Caco-2 (cell line): ENCODE data around the gene MFAP3. TPM values are rescaled to one million over a fixed set of nuclear protein-coding genes. Genes with fewer than 3 reads are reported as not detected.

Source experiments
- BruUV-seq: library from RNA; stranded (reverse); fragments of 400-500 nt; replicated peaks from 2 replicates; lab custom pipeline; 2021; lab: Mats Ljungman, UMichigan
- CTCF ChIA-PET: fragments of 300-600 bp; sonication (Branson Sonifier 250); formaldehyde crosslinking; loops from one replicate; lab custom pipeline; 2022; ENCODE audit warnings: antibody characterized with exemption; lab: Charles Lee
- POLR2A ChIA-PET: fragments of 300-600 bp; sonication (Branson Sonifier 250); formaldehyde crosslinking; loops from one replicate; lab custom pipeline; 2022; ENCODE audit warnings: antibody characterized with exemption; lab: Charles Lee
- DNase-seq, 2 experiments: peaks; one replicate each; pipeline versions ENCODE4 v3.0.0 to v3.0.0-alpha.2; 2020 to 2022
- H3K27me3 ChIP-seq: replicated peaks from 2 replicates; pipeline ENCODE4 v1.6.0; 2011; ENCODE audit warnings: low read length; ENCODE audit not compliant: control insufficient read depth, insufficient read depth
- H3K36me3 ChIP-seq: 2 replicates; pipeline ENCODE4 v1.5.1; 2011; ENCODE audit warnings: low read length; ENCODE audit not compliant: control insufficient read depth, insufficient read depth
- H3K4me1 ChIP-seq: fragments of 250-450 bp; sonication (Bioruptor Pico); 2 replicates; pipeline ENCODE4 v1.5.1; 2020; ENCODE audit warnings: mild to moderate bottlenecking
- H3K4me3 ChIP-seq: 2 replicates; pipeline ENCODE4 v1.5.1; 2011; ENCODE audit warnings: low read depth, mild to moderate bottlenecking, control low read depth, low read length
- H3K9me3 ChIP-seq: fragments of 250-450 bp; sonication (Bioruptor Pico); 2 replicates; pipeline ENCODE4 v1.5.1; 2020; ENCODE audit warnings: mild to moderate bottlenecking, moderate library complexity
- H3K27ac Mint-ChIP-seq: one replicate; pipeline ENCODE4 v1.8.0; 2022; ENCODE audit warnings: mixed read lengths; ENCODE audit not compliant: unreplicated experiment
- H3K27me3 Mint-ChIP-seq: one replicate; pipeline ENCODE4 v1.8.0; 2022; ENCODE audit warnings: mixed read lengths; ENCODE audit not compliant: insufficient read depth, unreplicated experiment
- H3K36me3 Mint-ChIP-seq: one replicate; pipeline ENCODE4 v1.8.0; 2022; ENCODE audit warnings: mild to moderate bottlenecking, mixed read lengths; ENCODE audit not compliant: insufficient read depth, unreplicated experiment
- H3K4me1 Mint-ChIP-seq: one replicate; pipeline ENCODE4 v1.8.0; 2022; ENCODE audit warnings: low read depth, mixed read lengths; ENCODE audit not compliant: unreplicated experiment
- H3K4me3 Mint-ChIP-seq: one replicate; pipeline ENCODE4 v1.8.0; 2022; ENCODE audit warnings: mild to moderate bottlenecking, moderate library complexity, mixed read lengths; ENCODE audit not compliant: unreplicated experiment
- H3K9me3 Mint-ChIP-seq: one replicate; pipeline ENCODE4 v1.8.0; 2022; ENCODE audit warnings: mixed read lengths; ENCODE audit not compliant: unreplicated experiment
- intact Hi-C: fragments of 100-400 bp; cut with micrococcal nuclease; formaldehyde crosslinking; loops from one replicate; pipeline ENCODE4 v1.10.0; 2022; ENCODE audit not compliant: unreplicated experiment
- total RNA-seq: library from RNA; stranded (reverse); gene quantifications from 2 replicates; pipeline ENCODE4 v1.2.3, GENCODE V29; 2022
- TF ChIP-seq, protein P1 (sequence below), 2 experiments: fragments of 200-600 bp in 1 of 2; IDR thresholded peaks; 1 replicate in 1 of 2; 2 replicates in 1 of 2; pipeline versions ENCODE4 v1.5.1 to v1.8.0; 2011 to 2022; ENCODE audit warnings: antibody characterized with exemption in 1 of 2, control low read depth in 1 of 2, inconsistent platforms in 1 of 2, low read depth in 1 of 2, low read length in 1 of 2, mild to moderate bottlenecking in 1 of 2, moderate library complexity in 1 of 2; ENCODE audit not compliant: insufficient read depth in 1 of 2, severe bottlenecking in 1 of 2, unreplicated experiment in 1 of 2

The MFAP3 gene
- total RNA-seq, 1 experiment from 2014 or later, result 24.1 TPM

DNA sequence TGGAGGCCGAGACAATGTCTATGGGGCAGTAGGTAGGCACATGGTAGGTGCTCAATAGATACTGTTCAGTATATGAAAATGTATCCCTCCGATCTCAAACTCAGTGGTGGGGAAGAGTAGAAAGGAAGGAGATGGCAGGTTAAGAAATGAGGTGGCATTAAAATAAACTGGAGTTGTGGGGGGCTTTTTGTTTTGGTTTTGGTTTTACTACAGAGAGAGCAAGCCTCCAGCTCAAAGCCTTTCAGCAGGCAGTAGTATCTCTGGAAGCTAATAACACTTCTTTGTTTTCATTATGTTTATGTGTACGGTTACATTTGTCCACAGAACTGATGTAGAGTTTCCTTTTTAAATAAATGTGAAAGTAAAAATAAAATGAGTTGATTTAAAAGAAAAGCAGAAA is 8.6 kb downstream of the MFAP3 start:
- no peak overlapping the region for H3K4me3 Mint-ChIP-seq
- no peaks in the 10 kb centered on the region for H3K27me3 Mint-ChIP-seq
- H3K36me3 Mint-ChIP-seq, result peaks cover 5% of the 10 kb centered on the region
- BruUV-seq, result no TSS peak
- Histone ChIP-seq H3K27me3 (no peaks in the 10 kb centered on the region), H3K4me1 (no peaks in the 10 kb centered on the region), H3K4me3 (no peak overlapping the region), H3K9me3 (no peaks in the 10 kb centered on the region), H3K36me3 (no peaks in the 10 kb centered on the region)
- POLR2A ChIA-PET, result interaction anchor here (1.1 kb wide), 1 partner anchor 9 kb away, joined by 5 read pairs; the partner anchor contains the start of genes FAM114A2 and MFAP3
- intact Hi-C loops, result no loop called here
- no peaks in the 10 kb centered on the region for H3K4me1 Mint-ChIP-seq
- CTCF ChIA-PET, result no interaction called here
- DNase-seq, result no peak
- H3K9me3 Mint-ChIP-seq, result no peaks in the 10 kb centered on the region
- no peak overlapping the region for H3K27ac Mint-ChIP-seq
- TF ChIP-seq, protein P1, sequence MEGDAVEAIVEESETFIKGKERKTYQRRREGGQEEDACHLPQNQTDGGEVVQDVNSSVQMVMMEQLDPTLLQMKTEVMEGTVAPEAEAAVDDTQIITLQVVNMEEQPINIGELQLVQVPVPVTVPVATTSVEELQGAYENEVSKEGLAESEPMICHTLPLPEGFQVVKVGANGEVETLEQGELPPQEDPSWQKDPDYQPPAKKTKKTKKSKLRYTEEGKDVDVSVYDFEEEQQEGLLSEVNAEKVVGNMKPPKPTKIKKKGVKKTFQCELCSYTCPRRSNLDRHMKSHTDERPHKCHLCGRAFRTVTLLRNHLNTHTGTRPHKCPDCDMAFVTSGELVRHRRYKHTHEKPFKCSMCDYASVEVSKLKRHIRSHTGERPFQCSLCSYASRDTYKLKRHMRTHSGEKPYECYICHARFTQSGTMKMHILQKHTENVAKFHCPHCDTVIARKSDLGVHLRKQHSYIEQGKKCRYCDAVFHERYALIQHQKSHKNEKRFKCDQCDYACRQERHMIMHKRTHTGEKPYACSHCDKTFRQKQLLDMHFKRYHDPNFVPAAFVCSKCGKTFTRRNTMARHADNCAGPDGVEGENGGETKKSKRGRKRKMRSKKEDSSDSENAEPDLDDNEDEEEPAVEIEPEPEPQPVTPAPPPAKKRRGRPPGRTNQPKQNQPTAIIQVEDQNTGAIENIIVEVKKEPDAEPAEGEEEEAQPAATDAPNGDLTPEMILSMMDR (IDR thresholded peaks at IDR 0.05; ENCODE audit: insufficient read depth in 1 of 2, low read depth in 1 of 2, low read length in 1 of 2, severe bottlenecking in 1 of 2, unreplicated experiment in 1 of 2), result no peak

DNA sequence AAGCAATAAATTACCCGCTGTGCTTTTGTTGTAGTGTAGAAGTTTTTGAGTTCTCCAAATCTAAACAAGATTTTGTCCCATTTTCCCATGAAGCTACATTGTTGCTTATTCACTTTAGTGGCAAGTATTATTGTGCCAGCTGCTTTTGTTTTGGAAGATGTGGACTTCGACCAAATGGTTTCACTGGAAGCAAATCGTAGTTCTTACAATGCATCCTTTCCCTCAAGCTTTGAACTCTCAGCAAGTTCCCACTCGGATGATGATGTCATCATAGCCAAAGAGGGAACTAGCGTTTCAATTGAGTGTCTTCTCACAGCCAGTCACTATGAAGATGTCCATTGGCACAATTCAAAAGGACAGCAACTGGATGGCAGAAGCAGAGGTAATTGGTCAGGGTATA is 10.9 kb downstream of the MFAP3 start:
- DNase-seq, result no peak
- H3K9me3 ChIP-seq, result no peaks in the 10 kb centered on the region
- H3K27ac Mint-ChIP-seq, result no peak overlapping the region
- intact Hi-C loops, result no loop called here
- peaks cover 16% of the 10 kb centered on the region for H3K36me3 Mint-ChIP-seq
- H3K4me1 Mint-ChIP-seq, result no peaks in the 10 kb centered on the region
- H3K4me1 ChIP-seq, result no peaks in the 10 kb centered on the region
- no peak overlapping the region for H3K4me3 Mint-ChIP-seq
- CTCF ChIA-PET, result no interaction called here
- POLR2A ChIA-PET, result no interaction called here
- no peaks in the 10 kb centered on the region for H3K27me3 Mint-ChIP-seq
- no peak overlapping the region for H3K4me3 ChIP-seq
- no TSS peak for BruUV-seq
- TF ChIP-seq, protein P1 (IDR thresholded peaks at IDR 0.05; ENCODE audit: insufficient read depth in 1 of 2, low read depth in 1 of 2, low read length in 1 of 2, severe bottlenecking in 1 of 2, unreplicated experiment in 1 of 2), result no peak
- H3K9me3 Mint-ChIP-seq, result no peaks in the 10 kb centered on the region
- H3K27me3 ChIP-seq, result no peaks in the 10 kb centered on the region
- no peaks in the 10 kb centered on the region for H3K36me3 ChIP-seq

DNA sequence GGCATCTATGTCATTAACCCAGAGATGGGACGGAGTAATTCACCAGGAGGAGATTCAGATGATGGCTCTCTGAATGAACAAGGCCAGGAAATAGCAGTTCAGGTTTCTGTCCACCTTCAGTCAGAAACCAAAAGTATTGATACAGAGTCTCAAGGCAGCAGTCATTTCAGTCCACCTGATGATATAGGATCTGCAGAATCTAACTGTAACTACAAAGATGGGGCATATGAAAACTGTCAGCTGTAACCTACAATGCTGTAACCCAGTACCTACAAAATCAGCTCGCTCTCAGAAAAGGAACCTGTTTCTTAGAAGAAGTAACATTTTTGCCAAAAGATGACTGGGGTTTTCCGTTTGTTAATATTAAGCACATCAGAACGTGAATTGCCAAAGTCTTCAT is 14.7 kb downstream of the MFAP3 start:
- H3K36me3 ChIP-seq, result no peaks in the 10 kb centered on the region; the same call in 1 of the 2 replicates
- H3K27me3 ChIP-seq, result no peaks in the 10 kb centered on the region
- no peaks in the 10 kb centered on the region for H3K9me3 Mint-ChIP-seq
- POLR2A ChIA-PET, result no interaction called here
- H3K4me1 ChIP-seq, result no peaks in the 10 kb centered on the region
- CTCF ChIA-PET, result no interaction called here
- TF ChIP-seq, protein P1 (IDR thresholded peaks at IDR 0.05; ENCODE audit: insufficient read depth in 1 of 2, low read depth in 1 of 2, low read length in 1 of 2, severe bottlenecking in 1 of 2, unreplicated experiment in 1 of 2), result no peak
- DNase-seq, result no peak
- no TSS peak for BruUV-seq
- H3K27ac Mint-ChIP-seq, result no peak overlapping the region
- no peaks in the 10 kb centered on the region for H3K4me1 Mint-ChIP-seq
- no peak overlapping the region for H3K4me3 Mint-ChIP-seq
- no peak overlapping the region for H3K4me3 ChIP-seq
- peaks cover 16% of the 10 kb centered on the region for H3K36me3 Mint-ChIP-seq
- H3K9me3 ChIP-seq, result no peaks in the 10 kb centered on the region
- no peaks in the 10 kb centered on the region for H3K27me3 Mint-ChIP-seq
- intact Hi-C loops, result no loop called here
